G401 (cell line): ENCODE results near the gene FKBP7. TPM values are rescaled to one million over a fixed set of nuclear protein-coding genes. Genes with fewer than 3 reads are reported as not detected.
"Not testable (repeated sequence)": the region's sequence is repeated elsewhere in the genome, so short reads cannot be mapped to it uniquely, and the experiment has no call there.

Experiments
- DNase-seq: peaks from one replicate; pipeline ENCODE4 v3.0.0-alpha.2; 2015; ENCODE audit warnings: low spot score
- in situ Hi-C: cut with HindIII; loops from 2 replicates; pipeline ENCODE4 v1.10.0; 2016; ENCODE audit warnings: low sequenced_read_pairs, mixed read lengths
- total RNA-seq: library from RNA; depleted of rRNA; stranded (reverse); fragments of >200 nt; shearing (Covaris generic); gene quantifications from 2 replicates; pipeline ENCODE4 v1.2.3, GENCODE V29; 2014

Gene FKBP7
- total RNA-seq, 1 experiment from 2014 or later: 11.0 TPM

DNA sequence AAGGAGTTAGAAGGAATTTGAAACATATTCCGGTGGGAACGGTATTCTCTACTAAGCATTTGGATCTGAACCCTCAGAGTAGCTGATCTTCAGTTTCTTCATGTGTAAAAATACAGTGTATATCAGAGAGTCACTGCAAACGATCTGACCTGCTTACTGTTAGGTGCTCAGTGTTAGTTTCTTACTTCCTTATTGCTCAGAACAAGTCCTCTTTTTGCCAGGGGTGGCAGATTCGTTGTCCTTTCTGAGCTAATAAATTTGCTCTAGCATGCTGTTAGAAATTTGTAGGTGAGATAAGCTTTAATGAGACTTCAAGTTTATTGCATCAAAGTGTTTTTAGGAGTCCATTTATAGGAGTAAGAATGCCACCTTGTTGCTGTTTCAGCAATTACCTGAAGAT lies 17.6 kb upstream of the FKBP7 start:
- in situ Hi-C loops: no loop called here
- DNase-seq: no peak

DNA sequence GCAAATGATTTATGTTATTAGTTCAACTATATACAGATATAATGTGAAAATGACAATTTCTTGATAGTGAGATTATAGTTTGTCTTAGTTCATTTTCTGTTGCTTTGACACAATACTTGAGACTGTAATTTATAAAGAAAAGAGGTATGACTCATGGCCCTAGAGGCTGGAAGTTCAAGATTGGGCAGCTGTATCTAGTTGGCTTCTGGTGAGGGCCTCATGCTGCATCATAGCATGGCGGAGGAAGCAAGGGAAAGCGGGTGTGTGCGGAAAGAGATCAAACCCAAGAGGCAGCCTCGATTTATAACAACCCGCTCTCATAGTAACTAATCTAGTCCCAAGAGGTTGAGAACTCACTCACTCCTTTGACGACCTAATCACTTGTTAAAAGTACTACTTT lies 13.2 kb upstream of the FKBP7 start:
- DNase-seq: no peak
- in situ Hi-C loops: no loop called here

DNA sequence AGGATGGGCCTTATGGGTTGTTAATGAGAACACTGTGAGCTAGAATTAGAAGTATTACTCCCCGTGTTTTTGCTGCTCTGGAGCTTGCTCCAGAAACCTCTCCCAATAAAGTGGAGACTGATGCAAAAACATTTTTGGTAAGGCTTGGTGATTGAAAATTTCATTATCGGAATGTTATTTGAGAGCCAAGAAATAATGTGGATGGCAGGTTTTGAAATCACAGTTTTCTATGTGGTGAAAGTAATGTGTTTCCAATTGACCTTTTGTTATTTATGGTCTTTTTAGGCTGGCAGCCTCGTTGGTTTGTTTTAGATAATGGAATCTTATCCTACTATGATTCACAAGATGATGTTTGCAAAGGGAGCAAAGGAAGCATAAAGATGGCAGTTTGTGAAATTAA lies 7.0 kb upstream of the FKBP7 start:
- in situ Hi-C loops: no loop called here
- no peak for DNase-seq

DNA sequence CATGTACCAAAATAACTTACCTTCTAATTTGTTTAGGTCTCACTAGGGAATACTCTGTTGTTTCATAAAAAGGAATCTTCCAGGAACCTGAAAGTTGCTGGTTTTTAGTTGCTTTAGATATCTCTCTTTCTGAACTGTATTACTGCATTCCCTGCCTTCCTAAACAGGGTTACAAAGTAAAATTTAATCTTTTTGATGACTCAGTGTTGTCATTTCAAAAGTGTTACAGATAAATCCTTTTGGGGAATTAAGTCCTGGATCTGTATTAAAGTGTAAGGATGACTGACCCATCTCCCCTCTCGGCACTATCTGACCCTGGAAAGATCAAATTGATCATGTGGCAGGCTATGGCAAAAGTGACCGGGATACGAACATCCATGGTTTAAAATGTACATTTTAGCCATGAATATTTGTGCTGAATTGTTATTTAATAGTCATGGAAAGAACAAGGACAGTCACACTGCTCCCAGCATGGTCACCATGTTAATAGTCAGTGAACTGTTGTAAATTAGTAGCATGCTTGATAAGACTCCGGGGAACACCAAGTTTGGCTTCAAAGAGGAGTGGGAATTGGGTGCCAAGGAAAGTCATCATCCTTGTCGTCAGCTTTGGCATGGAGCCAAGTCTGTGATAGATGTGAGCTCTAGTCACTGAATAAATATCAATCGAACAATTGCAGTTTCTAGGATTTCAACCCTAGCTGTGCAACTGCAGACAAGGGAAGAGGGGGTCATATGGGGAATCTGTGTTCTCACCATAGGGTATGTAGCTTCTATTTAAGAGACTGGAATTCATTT lies 6.0 kb upstream of the FKBP7 start:
- peak; percentile 41 for DNase-seq
- in situ Hi-C loops: no loop called here

DNA sequence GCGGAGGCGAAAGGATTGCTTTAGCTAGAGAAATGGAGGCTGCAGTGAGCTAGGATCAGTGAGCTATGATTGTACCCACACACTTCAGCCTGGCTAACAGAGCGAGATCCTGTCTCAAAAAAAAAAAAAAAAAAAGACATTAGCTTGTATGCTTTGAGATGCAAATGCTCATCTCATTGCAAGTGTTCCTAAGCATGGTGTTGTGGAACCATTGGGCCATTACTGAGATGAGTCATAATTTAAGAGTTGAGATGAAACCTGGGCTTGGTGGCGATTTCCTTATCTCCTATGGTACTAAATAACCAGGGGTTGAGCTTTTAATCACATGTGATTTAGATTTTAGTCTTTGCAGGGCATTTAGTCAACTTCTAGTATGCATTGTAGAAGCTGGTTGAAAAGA lies 4.0 kb upstream of the FKBP7 start:
- DNase-seq: no peak
- in situ Hi-C loops: no loop called here

DNA sequence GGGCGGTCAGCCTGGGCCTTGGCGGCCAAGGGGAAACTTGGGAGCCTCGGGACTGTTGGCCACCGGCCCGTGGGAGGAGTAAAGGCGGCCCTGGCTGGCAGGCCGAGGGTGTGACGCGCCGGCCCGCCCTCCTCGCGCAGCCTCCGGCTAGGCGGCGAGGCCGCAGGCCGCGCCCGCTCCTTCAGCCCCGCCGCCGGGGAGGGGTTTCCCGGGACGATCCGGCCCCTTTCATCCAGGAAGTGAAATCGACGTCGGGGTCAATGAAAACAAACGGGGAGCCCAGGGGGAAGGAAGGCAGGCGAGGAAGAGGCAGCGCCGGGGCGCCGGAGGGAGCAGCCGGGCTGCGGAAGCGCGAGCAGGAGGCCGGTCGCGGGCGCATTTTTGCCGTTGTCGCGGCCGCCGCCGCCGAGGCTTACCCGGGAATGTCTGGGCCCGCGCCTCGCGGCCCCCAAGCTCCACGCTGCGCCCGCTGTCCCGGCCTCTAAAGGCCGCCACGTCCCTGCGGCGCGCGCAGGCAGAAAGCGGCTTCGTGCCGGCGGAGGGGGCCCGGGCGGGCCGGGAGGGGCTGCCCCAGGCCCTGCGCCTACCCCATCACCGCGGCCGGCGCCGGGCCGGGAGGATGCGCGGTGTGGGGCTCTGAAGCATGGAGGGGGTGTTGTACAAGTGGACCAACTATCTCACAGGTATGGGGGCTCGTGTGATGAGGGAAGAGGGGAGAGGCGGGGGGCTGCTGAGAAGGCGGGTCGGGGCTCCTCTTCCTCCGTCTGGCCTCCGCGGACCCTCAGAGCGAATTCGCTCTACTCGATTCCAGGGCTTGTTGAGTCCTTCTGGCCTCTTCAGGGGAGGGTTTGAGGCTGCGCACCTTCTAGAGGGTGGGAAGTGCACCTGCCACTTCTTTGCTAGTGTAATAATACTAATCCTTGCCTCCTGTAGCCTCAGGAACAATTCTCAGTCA lies 2.1 kb upstream of the FKBP7 start, which contains the start of gene PLEKHA3:
Gene PLEKHA3 (plus strand): TSS at position 231 of the 955 bp plus-strand sequence. CDS start 413 bp downstream, at position 644.
- in situ Hi-C loops: no loop called here
- peak; percentile 93 for DNase-seq

DNA sequence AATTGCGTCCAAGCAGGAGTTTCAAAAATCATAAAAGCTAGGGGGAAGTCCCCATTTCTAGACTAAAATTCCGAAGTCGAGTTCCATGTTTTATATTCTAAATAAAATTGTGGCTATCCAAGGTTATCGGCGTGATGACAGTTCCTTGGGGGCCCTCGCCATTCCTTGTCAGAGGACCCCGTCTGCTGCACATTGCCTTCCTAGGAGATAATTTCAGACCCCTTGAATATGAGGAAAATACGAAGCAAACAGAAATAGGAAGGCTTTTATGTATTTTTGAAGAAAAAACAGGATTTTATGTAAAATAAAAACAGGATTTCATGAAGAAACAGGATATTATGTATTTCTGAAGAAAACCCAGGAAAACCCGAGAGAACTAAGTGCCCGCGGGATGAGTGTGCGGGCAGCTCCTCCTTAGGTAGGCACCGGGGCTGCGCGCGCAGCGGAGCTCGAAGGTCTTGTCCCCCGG lies 1.4 kb upstream of the FKBP7 start:
- in situ Hi-C loops: no loop called here
- no peak for DNase-seq

DNA sequence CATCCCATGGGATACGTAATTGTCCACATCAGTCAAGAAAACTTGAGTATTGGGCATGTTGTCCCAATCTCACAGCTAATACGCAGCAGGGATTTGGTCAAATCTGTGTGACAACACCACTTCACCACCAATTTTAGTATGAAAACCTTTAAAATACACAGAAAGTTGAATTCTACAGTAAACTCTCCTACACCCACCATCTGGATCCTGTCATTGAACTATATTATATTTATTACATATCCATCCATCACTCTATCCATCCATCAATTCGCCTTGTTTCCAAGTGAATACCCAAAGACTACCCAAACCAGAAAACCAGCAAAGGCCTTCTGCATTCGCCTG lies 846 bp upstream of the FKBP7 start:
- DNase-seq: no peak
- in situ Hi-C loops: no loop called here

DNA sequence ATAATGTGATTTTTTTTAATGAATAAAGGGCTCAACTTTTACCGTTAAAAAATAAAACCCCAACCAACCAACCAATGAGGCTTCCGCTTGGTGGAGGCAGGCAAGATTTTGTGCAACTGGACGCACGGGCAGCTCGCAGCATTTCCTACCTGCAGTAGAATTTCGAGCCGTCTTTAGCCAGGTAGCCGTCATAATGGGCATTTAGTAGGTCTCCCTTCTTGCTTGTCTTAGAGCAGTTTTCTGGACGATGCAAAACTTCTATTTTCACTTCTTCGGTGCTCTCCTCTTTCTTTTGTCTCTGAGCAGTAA lies 316 bp downstream of the FKBP7 start:
- in situ Hi-C loops: no loop called here
- DNase-seq: no peak

DNA sequence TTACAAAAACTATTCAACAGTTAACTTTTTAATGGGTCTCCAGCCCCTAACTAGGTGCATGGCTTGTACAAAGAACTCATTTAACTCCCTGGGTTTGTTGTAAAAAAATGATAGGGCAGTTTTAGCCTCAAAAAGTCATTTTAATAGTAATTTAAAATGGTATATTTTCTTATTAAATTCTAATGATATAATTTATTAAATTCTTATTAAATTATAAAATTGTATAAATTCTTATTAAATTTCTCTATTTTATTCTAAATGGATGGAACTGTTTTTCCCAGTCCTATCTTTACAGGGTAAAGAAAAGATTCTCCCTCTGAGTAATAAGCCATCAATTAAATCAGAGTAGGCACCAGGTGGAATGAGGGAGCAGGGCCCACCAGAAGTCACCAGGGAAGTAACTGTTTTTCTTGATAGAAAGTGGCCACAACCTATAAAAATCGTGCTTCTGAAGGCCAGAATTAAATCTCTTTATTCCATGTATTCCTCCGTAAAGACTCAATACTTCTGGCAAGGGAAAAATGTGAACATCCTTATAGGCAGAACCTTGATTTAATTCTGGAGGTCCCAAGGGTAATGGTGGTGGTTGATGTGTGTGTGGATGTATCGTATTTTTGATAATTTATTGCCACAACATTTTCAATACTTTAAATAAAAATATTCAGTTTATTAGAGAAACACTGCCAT lies 814 bp downstream of the FKBP7 start:
- in situ Hi-C loops: no loop called here

DNA sequence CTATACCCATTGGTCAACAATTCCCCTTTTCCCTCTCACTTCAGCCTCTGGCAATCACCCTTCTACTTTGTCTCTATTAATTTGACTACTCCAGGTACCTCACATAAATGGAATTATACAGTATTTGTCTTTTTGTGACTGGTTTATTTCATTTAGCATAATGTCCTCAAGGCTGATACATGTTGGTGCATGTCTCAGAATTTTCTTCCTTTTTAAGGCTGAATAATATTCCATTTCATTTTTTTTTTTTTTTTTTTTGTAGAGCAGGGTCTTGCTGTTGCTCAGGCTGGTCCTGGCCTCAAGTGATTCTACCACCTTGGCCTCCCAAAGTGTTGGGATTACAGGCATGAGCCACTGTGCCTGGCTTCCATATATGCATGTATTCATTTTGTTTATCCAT lies 1.9 kb downstream of the FKBP7 start:
- no peak for DNase-seq
- in situ Hi-C loops: no loop called here

More for the DNA sequence above, 814 bp downstream of the FKBP7 start:
- peak; percentile 23 for DNase-seq

DNA sequence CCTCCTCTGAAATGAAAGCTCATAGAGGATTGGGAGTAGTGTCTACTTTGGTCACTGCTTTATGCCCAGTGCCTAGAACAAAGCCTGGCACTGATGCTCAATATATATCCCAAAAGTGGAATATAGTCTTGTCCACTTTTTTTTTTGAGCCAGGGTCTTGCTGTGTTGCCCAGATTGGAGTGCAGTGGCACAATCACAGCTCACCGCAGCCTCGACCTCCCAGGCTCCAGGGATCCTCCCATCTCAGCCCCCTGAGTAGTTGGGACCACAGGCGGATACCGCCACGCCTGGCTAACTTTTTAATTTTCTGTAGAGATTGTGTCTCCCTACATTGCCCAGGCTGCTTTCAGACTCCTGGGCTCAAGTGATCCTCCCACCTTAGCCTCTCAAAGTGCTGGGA lies 3.8 kb downstream of the FKBP7 start:
- in situ Hi-C loops: no loop called here
- no peak for DNase-seq

DNA sequence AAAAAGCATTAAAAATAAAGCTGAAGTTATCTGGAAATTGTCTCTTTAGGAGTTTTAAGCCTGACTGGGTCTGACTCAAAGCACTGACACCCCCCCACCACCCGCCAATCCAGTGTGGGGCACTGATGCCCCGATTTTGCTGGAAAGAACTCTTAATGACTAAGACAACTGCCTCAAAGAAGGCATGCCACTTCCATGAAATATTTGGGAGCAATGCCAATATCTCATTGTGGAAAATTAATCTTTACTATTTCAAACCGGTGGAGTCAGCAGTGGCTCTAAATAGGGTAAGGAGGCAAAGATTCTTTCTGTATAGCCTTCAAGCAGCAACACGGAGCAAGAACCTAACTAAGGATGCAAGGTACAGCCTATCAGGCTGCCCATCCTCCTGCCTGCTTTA lies 4.5 kb downstream of the FKBP7 start:
- DNase-seq: no peak
- in situ Hi-C loops: no loop called here

DNA sequence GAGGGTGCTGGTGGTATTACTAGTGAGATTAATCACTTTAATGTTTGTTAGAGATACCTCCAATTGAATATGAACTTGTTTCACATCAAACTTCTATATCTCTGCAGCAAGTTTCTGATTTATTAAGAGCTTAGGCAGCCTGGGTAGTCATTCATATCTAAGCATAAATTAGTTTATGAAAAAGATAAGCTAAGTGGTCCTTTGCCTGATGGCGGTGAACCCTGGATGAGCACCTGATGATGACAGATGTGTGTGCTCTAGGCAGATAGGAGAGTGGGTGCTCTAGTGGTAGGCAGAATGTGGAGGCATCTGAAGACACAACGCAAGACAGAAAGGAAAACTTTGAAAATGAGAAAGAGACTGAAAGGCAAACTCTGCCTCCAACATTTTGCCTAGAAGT lies 5.0 kb downstream of the FKBP7 start:
- no peak for DNase-seq
- in situ Hi-C loops: no loop called here

DNA sequence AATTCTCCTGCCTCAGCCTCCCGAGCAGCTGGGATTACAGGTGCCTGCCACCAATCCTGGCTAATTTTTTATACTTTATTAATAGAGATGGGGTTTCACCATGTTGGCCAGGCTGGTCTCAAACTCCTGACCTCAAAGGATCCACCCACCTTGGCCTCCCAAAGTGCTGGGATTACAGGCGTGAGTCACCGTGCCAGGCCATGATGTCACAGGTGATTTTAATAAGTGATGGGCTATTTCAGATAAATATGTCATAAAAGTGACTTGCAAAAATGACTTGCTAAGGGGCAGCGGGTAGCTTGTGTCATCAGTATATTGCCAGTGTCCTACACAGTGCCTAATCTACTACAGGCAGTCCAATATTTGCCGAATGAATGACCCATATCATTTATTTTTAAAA lies 7.1 kb downstream of the FKBP7 start:
- DNase-seq, in situ Hi-C loops: not testable (repeated sequence)

DNA sequence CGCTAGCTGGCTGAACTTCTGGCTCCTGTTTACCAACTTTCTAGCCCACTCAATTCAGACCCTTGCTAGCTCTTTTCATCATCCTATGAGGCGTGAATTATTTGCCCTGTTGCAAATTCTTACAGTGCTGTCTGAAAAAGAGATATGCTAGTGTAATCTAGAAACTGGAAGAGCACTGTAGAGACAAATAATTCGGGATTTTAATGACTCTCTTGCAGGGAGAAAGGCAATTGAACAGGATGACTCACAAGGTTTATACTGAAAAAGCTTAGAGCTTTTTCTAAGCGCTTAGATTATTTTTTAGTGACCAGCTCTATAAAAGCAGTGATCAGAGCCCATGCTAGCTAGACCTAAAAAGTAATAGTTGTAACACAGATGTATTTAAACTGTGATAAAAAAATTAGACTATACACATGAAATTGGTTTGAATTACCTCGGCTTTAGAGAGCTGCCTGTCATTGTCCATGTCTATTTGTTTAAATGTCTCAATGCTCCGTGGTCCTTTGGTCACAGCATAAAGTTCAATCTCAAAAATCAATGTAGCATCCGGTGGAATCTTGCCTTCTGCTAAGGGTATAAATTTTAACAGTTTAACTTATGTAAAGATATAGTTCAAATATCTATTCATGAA lies 9.1 kb downstream of the FKBP7 start:
- in situ Hi-C loops: no loop called here
- DNase-seq: no peak

DNA sequence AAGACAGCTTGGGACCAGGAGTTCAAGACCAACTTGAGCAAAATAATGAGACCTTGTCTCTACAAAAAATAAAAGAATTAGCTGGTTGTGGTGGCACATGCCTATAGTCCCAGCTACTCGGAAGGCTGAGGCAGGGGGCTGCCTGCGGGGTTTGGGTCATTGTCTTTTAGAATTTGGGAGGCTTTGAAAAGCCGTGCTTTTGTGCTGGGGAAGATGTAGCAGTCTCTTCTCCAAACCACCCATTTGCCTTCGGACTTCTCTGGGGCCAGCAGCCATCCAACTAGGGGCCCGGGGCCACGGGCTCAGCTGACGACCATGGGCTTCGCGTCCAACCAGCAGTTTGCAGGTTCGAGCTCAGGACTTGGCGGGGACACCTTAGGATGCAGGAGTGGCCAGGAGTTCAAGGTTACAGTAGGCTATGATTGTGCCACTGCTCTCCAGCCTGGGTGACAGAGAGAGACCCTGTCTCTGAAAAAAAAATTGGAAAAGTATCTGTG lies 21.0 kb downstream of the FKBP7 start:
- DNase-seq: no peak
- in situ Hi-C loops: no loop called here

DNA sequence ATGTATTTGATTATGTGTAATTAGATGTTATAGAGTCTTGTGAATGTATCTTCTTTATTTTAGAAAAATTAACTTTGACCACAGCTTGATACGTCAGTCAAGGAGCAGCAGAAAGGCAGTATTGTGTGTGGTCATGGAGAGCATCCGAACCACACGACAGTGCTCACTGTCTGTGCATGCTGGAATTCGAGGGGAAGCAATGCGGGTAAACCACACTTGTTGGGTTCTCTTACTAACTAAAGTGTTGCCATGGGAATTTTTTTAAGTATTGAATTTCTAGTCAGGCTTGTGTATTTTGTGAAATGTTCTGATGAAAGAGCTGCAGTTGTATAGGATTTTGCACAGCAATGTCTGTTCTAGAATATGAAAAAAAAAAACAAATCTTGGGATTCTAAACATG lies 22.5 kb downstream of the FKBP7 start:
- in situ Hi-C loops: no loop called here

DNA sequence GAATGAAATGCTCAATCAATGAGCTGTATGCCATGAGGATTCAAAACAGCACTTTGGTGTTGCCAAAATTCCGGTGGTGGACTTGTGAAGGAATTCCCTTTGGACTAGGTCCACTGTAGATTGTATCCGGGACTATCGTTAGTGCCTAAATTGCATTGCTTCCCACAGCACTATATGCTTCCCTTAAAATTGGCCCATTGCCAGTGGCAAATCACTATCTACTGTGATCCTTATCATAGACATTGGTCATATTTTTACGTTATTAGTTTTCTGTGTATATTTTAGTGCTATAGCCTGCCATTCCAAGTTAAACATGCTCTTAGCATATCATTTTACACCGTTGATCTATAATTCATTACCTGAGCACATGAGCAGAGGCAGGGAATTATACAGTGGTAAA lies 25.5 kb downstream of the FKBP7 start:
- in situ Hi-C loops: no loop called here
- DNase-seq: peak; percentile 9

More for the DNA sequence above, 22.5 kb downstream of the FKBP7 start:
- no peak for DNase-seq
